Fibroblast of mammary gland (primary cell): Measurements from ENCODE around the gene CSTPP1.

Experiments used
- DNase-seq: peaks from one replicate; pipeline ENCODE4 v3.0.0-alpha.2; 2010; ENCODE audit warnings: low read depth
- H3K4me3 ChIP-seq: 2 replicates; pipeline ENCODE4 v1.5.1; 2011; ENCODE audit warnings: low read depth, mild to moderate bottlenecking, low read length, moderate library complexity; ENCODE audit not compliant: control insufficient read depth
- TF ChIP-seq, protein P1 (sequence below): conservative IDR thresholded peaks from 2 replicates; pipeline ENCODE4 v1.5.1; 2011; ENCODE audit warnings: low read depth, low read length, inconsistent platforms; ENCODE audit not compliant: control insufficient read depth, insufficient read depth

CSTPP1 gene, protein sequence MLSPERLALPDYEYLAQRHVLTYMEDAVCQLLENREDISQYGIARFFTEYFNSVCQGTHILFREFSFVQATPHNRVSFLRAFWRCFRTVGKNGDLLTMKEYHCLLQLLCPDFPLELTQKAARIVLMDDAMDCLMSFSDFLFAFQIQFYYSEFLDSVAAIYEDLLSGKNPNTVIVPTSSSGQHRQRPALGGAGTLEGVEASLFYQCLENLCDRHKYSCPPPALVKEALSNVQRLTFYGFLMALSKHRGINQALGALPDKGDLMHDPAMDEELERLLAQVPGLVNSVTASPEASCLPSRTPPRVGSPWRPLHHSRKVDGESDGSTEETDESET

DNA sequence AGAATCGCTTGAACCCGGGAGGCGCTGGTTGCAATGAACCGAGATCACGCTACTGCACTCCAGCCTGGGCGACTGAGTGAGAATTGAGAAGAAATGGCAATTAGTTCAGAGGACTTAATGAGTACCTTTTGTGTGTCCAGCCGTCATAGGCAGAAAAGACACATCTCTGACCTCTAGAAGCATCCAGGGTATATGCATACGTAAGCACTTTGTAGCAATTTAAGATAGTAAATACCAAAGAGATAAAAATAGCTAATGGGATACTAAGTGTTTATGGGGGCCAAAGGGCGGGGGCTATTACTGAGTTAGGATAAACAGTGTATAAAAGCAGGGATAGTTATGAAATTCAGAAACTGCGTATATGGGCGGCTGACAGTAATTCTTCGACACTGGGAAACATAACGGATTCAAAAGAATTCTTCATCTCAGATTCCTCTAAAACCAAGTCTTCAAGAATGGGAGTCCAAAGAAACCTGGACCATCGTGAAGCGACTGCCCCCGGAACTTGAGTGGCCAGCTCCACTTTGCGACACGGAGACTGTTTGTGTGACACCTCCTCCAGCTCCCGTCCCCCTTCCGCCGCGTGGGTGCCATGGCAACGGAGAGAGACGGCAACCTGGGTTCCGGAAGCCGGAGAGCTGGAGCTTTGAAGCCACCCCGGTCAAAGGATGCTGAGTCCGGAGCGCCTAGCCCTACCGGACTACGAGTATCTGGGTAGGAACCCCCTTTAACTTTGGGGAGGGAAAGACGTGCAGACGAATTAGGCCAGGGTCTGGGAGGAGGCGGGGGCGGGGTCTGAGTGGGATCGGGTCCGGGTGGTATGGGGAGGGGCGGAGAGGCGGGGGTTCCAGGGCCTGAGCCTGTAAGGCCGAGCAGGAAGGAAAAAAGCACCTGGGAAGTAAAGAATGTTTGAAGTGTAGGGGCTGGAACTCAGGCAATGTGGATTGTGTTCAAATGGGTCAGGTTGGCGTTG lies at the start of gene CSTPP1:
Gene CSTPP1, plus strand, starts transcription at position 624 of the 973 bp plus-strand sequence. Its CDS starts 45 bp downstream, at position 669.
- peak; percentile 91 for DNase-seq
- TF ChIP-seq, protein P1, sequence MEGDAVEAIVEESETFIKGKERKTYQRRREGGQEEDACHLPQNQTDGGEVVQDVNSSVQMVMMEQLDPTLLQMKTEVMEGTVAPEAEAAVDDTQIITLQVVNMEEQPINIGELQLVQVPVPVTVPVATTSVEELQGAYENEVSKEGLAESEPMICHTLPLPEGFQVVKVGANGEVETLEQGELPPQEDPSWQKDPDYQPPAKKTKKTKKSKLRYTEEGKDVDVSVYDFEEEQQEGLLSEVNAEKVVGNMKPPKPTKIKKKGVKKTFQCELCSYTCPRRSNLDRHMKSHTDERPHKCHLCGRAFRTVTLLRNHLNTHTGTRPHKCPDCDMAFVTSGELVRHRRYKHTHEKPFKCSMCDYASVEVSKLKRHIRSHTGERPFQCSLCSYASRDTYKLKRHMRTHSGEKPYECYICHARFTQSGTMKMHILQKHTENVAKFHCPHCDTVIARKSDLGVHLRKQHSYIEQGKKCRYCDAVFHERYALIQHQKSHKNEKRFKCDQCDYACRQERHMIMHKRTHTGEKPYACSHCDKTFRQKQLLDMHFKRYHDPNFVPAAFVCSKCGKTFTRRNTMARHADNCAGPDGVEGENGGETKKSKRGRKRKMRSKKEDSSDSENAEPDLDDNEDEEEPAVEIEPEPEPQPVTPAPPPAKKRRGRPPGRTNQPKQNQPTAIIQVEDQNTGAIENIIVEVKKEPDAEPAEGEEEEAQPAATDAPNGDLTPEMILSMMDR = no peak
- H3K4me3 ChIP-seq = peak within 1 kb of the TSS; percentile 90

DNA sequence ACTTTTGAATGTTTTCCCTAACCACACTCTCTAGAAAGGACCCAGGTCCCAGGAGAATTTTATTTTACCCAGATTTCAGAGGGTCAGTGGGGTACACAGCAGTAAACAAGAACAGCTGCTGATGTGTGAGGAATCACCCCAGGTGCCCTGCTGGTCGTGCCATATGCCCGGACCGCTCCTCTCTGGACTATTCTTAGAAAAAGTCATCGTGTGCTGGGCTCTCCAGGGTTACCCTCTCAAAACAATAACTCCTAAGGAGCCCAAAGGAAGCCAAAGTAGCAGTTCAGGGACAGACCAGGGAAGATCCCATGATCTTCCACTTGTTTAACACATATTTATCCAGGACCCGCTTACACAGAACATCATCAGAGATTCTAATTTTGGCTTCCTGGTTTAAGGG lies 47.9 kb upstream of the CSTPP1 start:
- TF ChIP-seq, protein P1 = no peak
- DNase-seq = no peak
- H3K4me3 ChIP-seq = no peak overlapping the region

DNA sequence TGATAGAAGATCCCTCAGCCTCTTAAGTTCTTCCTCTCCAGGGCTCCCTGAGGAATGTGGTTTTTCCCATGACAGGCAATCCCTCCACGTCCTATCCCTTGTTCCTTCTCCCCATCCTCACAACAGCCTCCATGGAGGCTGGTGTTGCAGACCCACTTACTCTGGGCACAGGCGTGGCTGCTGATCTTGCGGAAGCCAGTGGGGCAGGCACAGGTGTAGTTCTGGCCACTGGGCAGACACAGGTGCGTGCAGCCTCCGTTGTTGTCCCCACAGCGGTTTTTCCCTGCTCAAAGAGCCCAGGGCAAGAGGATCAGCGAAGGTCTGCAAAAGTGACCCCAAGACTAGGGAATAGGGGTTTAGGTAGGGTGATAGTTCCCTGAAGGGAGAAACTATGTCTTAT lies 47.3 kb upstream of the CSTPP1 start:
- TF ChIP-seq, protein P1 = no peak
- DNase-seq = no peak
- no peak overlapping the region for H3K4me3 ChIP-seq

DNA sequence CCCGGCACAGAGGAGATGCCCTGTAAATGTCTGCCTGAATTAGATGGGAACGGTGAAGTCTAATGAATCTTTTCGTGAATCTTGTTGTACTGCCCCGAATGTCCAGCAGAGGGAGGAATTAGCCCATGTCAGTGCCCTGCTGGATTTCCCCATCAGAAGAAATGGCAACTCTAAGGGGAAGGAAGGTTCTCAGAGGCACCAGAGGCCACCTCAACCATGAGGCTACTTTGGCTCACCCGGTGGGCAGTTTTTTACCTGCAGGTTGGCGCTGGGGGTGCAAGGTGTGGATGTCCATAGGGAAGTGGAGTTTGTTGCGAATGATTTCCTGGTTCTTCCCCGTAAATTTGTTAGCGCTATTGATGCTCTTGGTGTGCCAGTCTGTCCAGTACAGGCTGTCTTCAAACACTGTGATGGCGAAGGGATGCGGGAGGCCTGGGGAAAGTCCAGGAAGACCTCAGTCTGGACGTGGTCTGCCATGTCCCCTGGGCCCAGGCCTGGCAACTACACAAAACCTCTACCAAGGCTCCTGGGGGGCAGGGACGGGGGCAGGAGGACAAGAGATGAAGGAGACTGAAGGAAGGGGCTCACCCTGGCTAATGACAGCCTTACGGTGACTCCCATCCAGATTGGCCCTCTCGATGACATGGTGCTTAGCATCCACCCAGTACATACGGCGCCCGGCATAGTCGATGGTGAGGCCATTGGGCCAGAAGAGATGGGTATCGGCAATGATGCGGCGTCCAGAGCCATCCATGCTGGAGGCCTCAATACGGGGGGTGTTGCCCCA lies 46.7 kb upstream of the CSTPP1 start:
- DNase-seq = peak; percentile 75
- TF ChIP-seq, protein P1 = peak; percentile 90
- no peak overlapping the region for H3K4me3 ChIP-seq

DNA sequence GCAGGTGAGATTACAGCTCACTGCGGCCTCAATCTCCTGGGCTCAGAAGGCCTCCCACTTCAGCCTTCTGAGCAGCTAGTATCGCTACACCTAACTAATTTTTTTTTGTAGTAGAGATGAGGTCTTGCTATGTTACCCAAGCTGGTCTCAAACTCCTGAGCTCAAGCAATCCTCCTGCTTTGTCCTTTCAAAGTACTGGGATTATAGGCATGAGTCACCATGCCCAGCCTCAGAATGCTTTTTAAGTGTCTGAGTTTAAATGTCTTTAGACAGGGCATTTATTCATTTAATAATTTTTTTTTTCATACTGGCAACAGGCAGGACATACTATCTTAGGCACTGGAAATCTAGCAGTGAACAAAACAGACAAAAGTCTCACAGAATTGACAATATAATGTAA lies 45.9 kb upstream of the CSTPP1 start:
- peak; percentile 3 for DNase-seq
- H3K4me3 ChIP-seq = no peak overlapping the region
- TF ChIP-seq, protein P1 = no peak

DNA sequence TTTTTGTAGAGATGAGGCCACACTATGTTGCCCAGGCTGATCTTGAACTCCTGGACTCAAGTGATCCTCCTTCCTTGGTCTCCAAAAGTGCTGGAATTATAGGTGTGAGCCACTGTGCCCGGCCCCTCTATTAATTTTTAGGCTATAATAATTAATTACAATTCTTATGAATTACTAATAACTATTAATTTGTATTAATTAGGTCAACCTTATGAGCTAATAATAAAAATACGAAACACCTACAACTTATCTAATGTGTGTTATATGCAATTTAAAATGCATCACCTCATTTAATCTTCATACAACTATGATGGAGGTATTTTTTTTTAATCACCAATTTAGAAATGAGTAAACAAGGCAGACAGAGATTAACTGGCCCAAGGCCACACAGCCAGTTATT lies 44.5 kb upstream of the CSTPP1 start:
- no peak overlapping the region for H3K4me3 ChIP-seq
- no peak for DNase-seq
- TF ChIP-seq, protein P1 = no peak
